ENCODE measurements around the gene ITLN2. TPM values are rescaled to one million over a fixed set of nuclear protein-coding genes. Genes with fewer than 3 reads are reported as not detected.
"Not testable (repeated sequence)": the region's sequence is repeated elsewhere in the genome, so short reads cannot be mapped to it uniquely, and the experiment has no call there.

ITLN2 gene
- total and polyA plus RNA-seq, 2 donors (not counting 3 experiments of a cell fraction or from before 2014, with no cell fraction given) = 0.46 TPM; not detected in 1

- H4K20me1 ChIP-seq (replicated peaks; ENCODE audit: control insufficient read depth, extremely low read depth, insufficient read depth, low read length); intact Hi-C loops (cut with micrococcal nuclease); H3K4me3 ChIP-seq (replicated peaks in 1 of 3; ENCODE audit: insufficient read depth in 1 of 3, low read depth in 1 of 3, low read length in 3 of 3); dilution Hi-C loops (cut with MboI; ENCODE audit: extremely low pct_ligation_motif_present, low sequenced_read_pairs); H3K9ac ChIP-seq (replicated peaks; ENCODE audit: extremely low read depth, insufficient read depth, low read length); H3K27ac ChIP-seq (ENCODE audit: insufficient read depth, low read depth, low read length); DNase-seq (ENCODE audit: low read depth, low spot score); H3K9me1 ChIP-seq (replicated peaks; ENCODE audit: control insufficient read depth, extremely low read depth, insufficient read depth, low read length); BruUV-seq (replicated peaks); POLR2A ChIA-PET; CTCF ChIA-PET; H2AFZ ChIP-seq (ENCODE audit: low read depth, low read length); H3K36me3 ChIP-seq (ENCODE audit: control insufficient read depth in 2 of 2, extremely low read depth in 1 of 2, insufficient read depth in 2 of 2, low read length in 2 of 2); H3K27me3 ChIP-seq (ENCODE audit: control insufficient read depth in 2 of 2, insufficient read depth in 2 of 2, low read length in 2 of 2); H3K79me2 ChIP-seq (ENCODE audit: control insufficient read depth, insufficient read depth, low read length); H3K4me2 ChIP-seq (ENCODE audit: insufficient read depth, low read length); FAIRE-seq; H3K9me3 ChIP-seq (replicated peaks; ENCODE audit: control insufficient read depth, insufficient read depth, low read length); H3K4me1 ChIP-seq (ENCODE audit: control insufficient read depth, extremely low read depth, insufficient read depth, low read length): not testable (repeated sequence)
These were observed 52.4 kb downstream of the ITLN2 start for GRCh38 chr1:160902251-160902650.

GRCh38 chr1:160901768-160902167, 52.8 kb downstream of the ITLN2 start:
- Histone ChIP-seq H3K4me1 (ENCODE audit: control insufficient read depth, extremely low read depth, insufficient read depth, low read length) (no peaks in the 10 kb centered on the region), H3K27ac (ENCODE audit: insufficient read depth, low read depth, low read length) (no peak overlapping the region), H3K9me1 (replicated peaks; ENCODE audit: control insufficient read depth, extremely low read depth, insufficient read depth, low read length) (no peaks in the 10 kb centered on the region), H3K79me2 (ENCODE audit: control insufficient read depth, insufficient read depth, low read length) (no peaks in the 10 kb centered on the region), H3K27me3 (ENCODE audit: control insufficient read depth in 2 of 2, insufficient read depth in 2 of 2, low read length in 2 of 2) (no peaks in the 10 kb centered on the region), H3K9ac (replicated peaks; ENCODE audit: extremely low read depth, insufficient read depth, low read length) (no peak overlapping the region), H4K20me1 (replicated peaks; ENCODE audit: control insufficient read depth, extremely low read depth, insufficient read depth, low read length) (no peaks in the 10 kb centered on the region), H3K9me3 (replicated peaks; ENCODE audit: control insufficient read depth, insufficient read depth, low read length) (no peaks in the 10 kb centered on the region), H2AFZ (ENCODE audit: low read depth, low read length) (no peak overlapping the region), H3K36me3 (ENCODE audit: control insufficient read depth in 2 of 2, extremely low read depth in 1 of 2, insufficient read depth in 2 of 2, low read length in 2 of 2) (no peaks in the 10 kb centered on the region), H3K4me2 (ENCODE audit: insufficient read depth, low read length) (no peak overlapping the region), H3K4me3 (replicated peaks in 1 of 3; ENCODE audit: insufficient read depth in 1 of 3, low read depth in 1 of 3, low read length in 3 of 3) (no peak overlapping the region)
- CTCF ChIA-PET = no interaction called here
- BruUV-seq (replicated peaks) = no TSS peak
- POLR2A ChIA-PET = no interaction called here
- FAIRE-seq = no peak
- DNase-seq (ENCODE audit: low read depth, low spot score) = no peak
- dilution Hi-C loops (cut with MboI; ENCODE audit: extremely low pct_ligation_motif_present, low sequenced_read_pairs) (no loop called here), intact Hi-C loops (cut with micrococcal nuclease) (no loop called here)
- no peak for TF ChIP-seq JUN (IDR thresholded peaks at IDR 0.05; ENCODE audit: borderline replicate concordance, insufficient read depth, insufficient read length, low read depth)

GRCh38 chr1:160900683-160901082, 53.9 kb downstream of the ITLN2 start:
- POLR2A ChIA-PET; H2AFZ ChIP-seq (ENCODE audit: low read depth, low read length); FAIRE-seq; H3K9me1 ChIP-seq (replicated peaks; ENCODE audit: control insufficient read depth, extremely low read depth, insufficient read depth, low read length); CTCF ChIA-PET; H3K27ac ChIP-seq (ENCODE audit: insufficient read depth, low read depth, low read length); H3K79me2 ChIP-seq (ENCODE audit: control insufficient read depth, insufficient read depth, low read length); H3K9me3 ChIP-seq (replicated peaks; ENCODE audit: control insufficient read depth, insufficient read depth, low read length); H3K27me3 ChIP-seq (ENCODE audit: control insufficient read depth in 2 of 2, insufficient read depth in 2 of 2, low read length in 2 of 2); H3K4me1 ChIP-seq (ENCODE audit: control insufficient read depth, extremely low read depth, insufficient read depth, low read length); DNase-seq (ENCODE audit: low read depth, low spot score); intact Hi-C loops (cut with micrococcal nuclease); BruUV-seq (replicated peaks); H3K4me3 ChIP-seq (replicated peaks in 1 of 3; ENCODE audit: insufficient read depth in 1 of 3, low read depth in 1 of 3, low read length in 3 of 3); H3K36me3 ChIP-seq (ENCODE audit: control insufficient read depth in 2 of 2, extremely low read depth in 1 of 2, insufficient read depth in 2 of 2, low read length in 2 of 2); H3K4me2 ChIP-seq (ENCODE audit: insufficient read depth, low read length); H4K20me1 ChIP-seq (replicated peaks; ENCODE audit: control insufficient read depth, extremely low read depth, insufficient read depth, low read length); dilution Hi-C loops (cut with MboI; ENCODE audit: extremely low pct_ligation_motif_present, low sequenced_read_pairs); H3K9ac ChIP-seq (replicated peaks; ENCODE audit: extremely low read depth, insufficient read depth, low read length): not testable (repeated sequence)

Other genes with a start within 250 kb of the ITLN2 start
- not detected in 2 replicates for gene CD48, start 243.0 kb downstream of the ITLN2 start, total RNA-seq
- gene CD48, start 243.0 kb downstream of the ITLN2 start, polyA plus RNA-seq = not detected in 2 replicates
- gene SLAMF7, start 215.6 kb downstream of the ITLN2 start, total RNA-seq = not detected in 2 replicates
- not detected in 2 replicates for gene SLAMF7, start 215.6 kb downstream of the ITLN2 start, polyA plus RNA-seq
- gene LY9, start 158.6 kb downstream of the ITLN2 start, total RNA-seq = not detected in 2 replicates
- not detected in 2 replicates for gene LY9, start 158.6 kb downstream of the ITLN2 start, polyA plus RNA-seq
- not detected in 2 replicates for gene CD244, start 91.9 kb downstream of the ITLN2 start, total RNA-seq
- not detected in 2 replicates for gene CD244, start 91.9 kb downstream of the ITLN2 start, polyA plus RNA-seq
- gene ITLN1, start 69.6 kb downstream of the ITLN2 start, total RNA-seq = not detected in 2 replicates
- 0.12 and 0.24 TPM in 2 replicates for gene ITLN1, start 69.6 kb downstream of the ITLN2 start, polyA plus RNA-seq
- 86.3 and 97.0 TPM in 2 replicates for gene F11R, start 66.3 kb upstream of the ITLN2 start, total RNA-seq
- gene F11R, start 66.3 kb upstream of the ITLN2 start, polyA plus RNA-seq = 124 and 137 TPM in 2 replicates
- 8.9 and 12.5 TPM in 2 replicates for gene TSTD1, start 84.2 kb upstream of the ITLN2 start, total RNA-seq
- 39.1 and 51.6 TPM in 2 replicates for gene TSTD1, start 84.2 kb upstream of the ITLN2 start, polyA plus RNA-seq
- gene USF1, start 91.2 kb upstream of the ITLN2 start, total RNA-seq = 56.7 and 57.9 TPM in 2 replicates
- 53.4 and 66.0 TPM in 2 replicates for gene USF1, start 91.2 kb upstream of the ITLN2 start, polyA plus RNA-seq
- gene ARHGAP30, start 115.1 kb upstream of the ITLN2 start, total RNA-seq = not detected in 2 replicates
- gene ARHGAP30, start 115.1 kb upstream of the ITLN2 start, polyA plus RNA-seq = not detected in 2 replicates
- 0.37 and 0.58 TPM in 2 replicates for gene NECTIN4, start 134.7 kb upstream of the ITLN2 start, total RNA-seq
- 0.15 and 0.29 TPM in 2 replicates for gene NECTIN4, start 134.7 kb upstream of the ITLN2 start, polyA plus RNA-seq
- 1.1 and 1.4 TPM in 2 replicates for gene KLHDC9, start 143.6 kb upstream of the ITLN2 start, total RNA-seq
- gene KLHDC9, start 143.6 kb upstream of the ITLN2 start, polyA plus RNA-seq = 2.6 and 3.2 TPM in 2 replicates
- 99.5 and 104 TPM in 2 replicates for gene PFDN2, start 163.2 kb upstream of the ITLN2 start, total RNA-seq
- 86.8 and 157 TPM in 2 replicates for gene PFDN2, start 163.2 kb upstream of the ITLN2 start, polyA plus RNA-seq
- gene NIT1, start 163.3 kb upstream of the ITLN2 start, total RNA-seq = 20.3 and 20.9 TPM in 2 replicates
- gene NIT1, start 163.3 kb upstream of the ITLN2 start, polyA plus RNA-seq = 26.5 and 28.2 TPM in 2 replicates
- gene DEDD, start 177.9 kb upstream of the ITLN2 start, total RNA-seq = 50.2 and 54.9 TPM in 2 replicates
- gene DEDD, start 177.9 kb upstream of the ITLN2 start, polyA plus RNA-seq = 78.3 and 81.8 TPM in 2 replicates
- gene UFC1, start 199.2 kb upstream of the ITLN2 start, total RNA-seq = 102 and 110 TPM in 2 replicates
- gene UFC1, start 199.2 kb upstream of the ITLN2 start, polyA plus RNA-seq = 115 and 149 TPM in 2 replicates
- 18.7 and 19.7 TPM in 2 replicates for gene USP21, start 204.7 kb upstream of the ITLN2 start, total RNA-seq
- gene USP21, start 204.7 kb upstream of the ITLN2 start, polyA plus RNA-seq = 29.2 and 34.9 TPM in 2 replicates
- 28.5 and 28.9 TPM in 2 replicates for gene PPOX, start 211.6 kb upstream of the ITLN2 start, total RNA-seq
- 26.4 and 31.3 TPM in 2 replicates for gene PPOX, start 211.6 kb upstream of the ITLN2 start, polyA plus RNA-seq
- 39.5 and 39.8 TPM in 2 replicates for gene B4GALT3, start 222.7 kb upstream of the ITLN2 start, total RNA-seq
- 55.5 and 60.4 TPM in 2 replicates for gene B4GALT3, start 222.7 kb upstream of the ITLN2 start, polyA plus RNA-seq
- 8.9 and 13.6 TPM in 2 replicates for gene ADAMTS4, start 244.2 kb upstream of the ITLN2 start, total RNA-seq
- gene ADAMTS4, start 244.2 kb upstream of the ITLN2 start, polyA plus RNA-seq = 2.5 and 2.6 TPM in 2 replicates
- gene NDUFS2, start 247.6 kb upstream of the ITLN2 start, total RNA-seq = 95.1 and 99.7 TPM in 2 replicates
- gene NDUFS2, start 247.6 kb upstream of the ITLN2 start, polyA plus RNA-seq = 101 and 130 TPM in 2 replicates